GM12801 (cell line): ENCODE measurements around the gene MBD3.

Experiments used
- TF ChIP-seq, protein P1 (sequence below): IDR thresholded peaks from one replicate; pipeline ENCODE4 v1.5.1; 2011; ENCODE audit warnings: control low read depth; ENCODE audit not compliant: insufficient read length; ENCODE audit errors: extremely low read depth

MBD3 gene

GRCh38 chr19:1610579-1610978 lies 17.9 kb upstream of the MBD3 start:
- TF ChIP-seq, protein P1, sequence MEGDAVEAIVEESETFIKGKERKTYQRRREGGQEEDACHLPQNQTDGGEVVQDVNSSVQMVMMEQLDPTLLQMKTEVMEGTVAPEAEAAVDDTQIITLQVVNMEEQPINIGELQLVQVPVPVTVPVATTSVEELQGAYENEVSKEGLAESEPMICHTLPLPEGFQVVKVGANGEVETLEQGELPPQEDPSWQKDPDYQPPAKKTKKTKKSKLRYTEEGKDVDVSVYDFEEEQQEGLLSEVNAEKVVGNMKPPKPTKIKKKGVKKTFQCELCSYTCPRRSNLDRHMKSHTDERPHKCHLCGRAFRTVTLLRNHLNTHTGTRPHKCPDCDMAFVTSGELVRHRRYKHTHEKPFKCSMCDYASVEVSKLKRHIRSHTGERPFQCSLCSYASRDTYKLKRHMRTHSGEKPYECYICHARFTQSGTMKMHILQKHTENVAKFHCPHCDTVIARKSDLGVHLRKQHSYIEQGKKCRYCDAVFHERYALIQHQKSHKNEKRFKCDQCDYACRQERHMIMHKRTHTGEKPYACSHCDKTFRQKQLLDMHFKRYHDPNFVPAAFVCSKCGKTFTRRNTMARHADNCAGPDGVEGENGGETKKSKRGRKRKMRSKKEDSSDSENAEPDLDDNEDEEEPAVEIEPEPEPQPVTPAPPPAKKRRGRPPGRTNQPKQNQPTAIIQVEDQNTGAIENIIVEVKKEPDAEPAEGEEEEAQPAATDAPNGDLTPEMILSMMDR, result no peak

- TF ChIP-seq, protein P1, result no peak
These were observed 17.2 kb upstream of the MBD3 start for GRCh38 chr19:1609680-1610474.

GRCh38 chr19:1609103-1609396 lies 16.4 kb upstream of the MBD3 start:
- TF ChIP-seq, protein P1, result no peak

DNA sequence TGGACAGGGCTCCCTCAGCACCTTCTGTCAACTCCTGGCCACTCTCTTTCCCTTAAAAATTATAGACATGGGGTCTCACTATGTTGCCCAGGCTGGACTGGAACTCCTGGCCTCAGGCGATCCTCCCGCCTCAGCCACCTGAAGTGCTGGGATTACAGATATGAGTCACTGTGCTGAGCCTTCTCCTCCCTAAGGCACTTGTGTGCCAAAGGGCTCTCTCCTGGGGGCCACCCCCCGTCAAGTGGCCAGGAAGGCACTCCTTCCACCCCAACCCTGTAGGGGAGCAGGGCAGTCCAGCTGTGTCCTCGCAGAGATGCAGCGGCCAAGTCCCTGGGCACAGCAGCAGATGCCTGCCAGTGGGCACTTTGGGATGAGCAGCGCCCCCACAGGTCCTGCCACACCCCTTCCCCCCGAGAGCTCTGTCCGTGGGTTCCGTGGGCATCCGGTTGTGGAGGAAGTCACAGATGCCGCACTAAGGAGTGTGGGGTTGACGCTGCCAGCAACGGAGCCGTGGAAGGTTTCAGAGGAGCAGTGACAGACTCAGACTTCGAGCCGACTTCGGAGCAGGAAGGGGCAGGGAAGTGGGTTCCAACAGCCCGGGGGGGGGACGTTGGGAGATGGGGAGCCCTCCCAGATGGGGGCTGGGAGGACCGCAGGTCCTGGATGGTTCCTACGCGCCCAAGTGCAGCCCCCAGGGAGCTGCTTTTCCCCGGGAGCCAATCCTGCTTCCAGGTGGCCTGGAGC lies 15.9 kb upstream of the MBD3 start:
- TF ChIP-seq, protein P1, result no peak

DNA sequence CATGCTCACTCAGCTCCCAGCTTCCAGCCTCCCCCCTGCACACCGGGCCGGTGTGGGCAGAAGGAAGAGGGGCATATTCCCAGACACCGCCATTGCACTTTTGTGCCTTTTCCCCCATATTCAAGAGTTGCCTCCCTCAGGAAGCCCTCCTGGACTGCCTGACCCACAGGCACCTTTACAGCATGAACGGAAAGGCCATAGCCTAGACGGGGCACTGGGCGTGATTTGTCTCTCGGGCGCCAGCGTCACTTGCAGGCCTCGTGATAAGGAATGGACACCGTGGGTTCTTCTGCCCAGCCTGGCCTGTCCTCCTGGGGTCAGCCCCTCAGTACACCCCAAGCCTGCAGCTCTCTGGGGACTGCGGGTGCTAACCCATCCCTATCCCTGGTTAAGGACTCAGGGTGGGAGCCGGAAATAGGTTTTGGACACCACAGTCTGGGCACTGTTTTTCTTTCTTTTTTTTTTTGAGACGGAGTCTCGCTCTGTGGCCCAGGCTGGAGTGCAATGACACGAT lies 13.5 kb upstream of the MBD3 start:
- TF ChIP-seq, protein P1, result no peak

DNA sequence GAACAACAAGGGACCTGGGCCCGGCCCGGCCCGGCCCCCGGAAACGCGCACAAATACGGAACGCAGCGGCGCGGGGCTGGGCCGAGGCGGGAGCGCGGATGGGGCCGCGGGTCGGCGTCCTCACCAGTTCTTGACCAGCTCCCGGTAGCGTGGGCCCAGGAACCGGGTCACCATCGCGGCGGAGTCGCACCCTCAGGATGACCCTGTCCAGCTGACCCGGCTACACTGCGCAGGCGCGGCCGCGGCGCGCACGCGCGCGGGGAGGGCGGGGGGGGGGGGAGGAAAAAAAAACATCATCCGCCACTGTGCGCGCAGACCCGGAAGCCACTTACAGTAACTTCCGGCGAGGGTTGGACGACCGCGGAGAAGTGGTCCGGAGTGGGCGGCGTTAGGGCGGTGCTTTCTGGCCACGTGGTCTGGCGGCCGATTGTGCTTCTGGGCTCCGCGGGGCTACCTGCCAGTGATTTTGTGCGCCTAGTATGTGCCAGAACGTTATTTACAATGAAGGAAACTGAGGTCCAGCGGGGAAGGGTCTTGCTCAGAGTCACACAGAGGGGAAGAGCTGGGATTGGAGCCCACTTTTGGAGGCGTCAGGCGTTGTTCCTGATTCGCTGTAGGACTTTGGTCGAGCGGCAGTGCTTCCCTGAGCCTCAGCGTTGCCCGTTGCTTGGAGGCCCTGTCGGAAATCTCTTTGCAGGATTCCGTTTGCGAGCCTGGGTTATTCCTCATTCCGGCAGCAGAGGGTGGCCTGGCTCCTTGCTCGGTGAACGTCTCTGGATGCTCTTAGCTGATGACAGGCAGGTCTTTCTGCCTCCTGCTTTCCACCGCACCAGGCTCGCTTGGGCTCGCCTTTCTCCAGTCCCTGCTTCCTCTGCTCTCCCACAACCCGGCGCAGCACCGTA lies 12.8 kb upstream of the MBD3 start, which contains the start of gene UQCR11:
TSS of gene UQCR11 (minus strand) at position 227 of the 902 bp plus-strand sequence. CDS start at position 174, 53 bp downstream.
- TF ChIP-seq, protein P1, result no peak
